DND-41 (cell line): Measurements from ENCODE around the gene JADE2.

Source experiments
- ATAC-seq: fragments of 200-7000 bp; cut with Tn5 transposase; 3 replicates; pipeline ENCODE4 v1.9.1; 2021; ENCODE audit warnings: low read depth; ENCODE audit not compliant: insufficient read depth
- DNase-seq: peaks from one replicate; pipeline ENCODE4 v3.0.0-alpha.2; 2020
- H2AFZ ChIP-seq: 2 replicates; pipeline ENCODE4 v1.6.0; 2012; ENCODE audit warnings: low read depth, low read length
- H3K27ac ChIP-seq: 2 replicates; pipeline ENCODE4 v1.5.1; 2012; ENCODE audit warnings: low read length, inconsistent platforms
- H3K27me3 ChIP-seq: fragments of 200-600 bp; sonication (generic); 2 replicates; pipeline ENCODE4 v1.6.0; 2012; ENCODE audit warnings: low read length, mild to moderate bottlenecking, inconsistent platforms; ENCODE audit not compliant: insufficient read depth, poor library complexity
- H3K36me3 ChIP-seq: 2 replicates; pipeline ENCODE4 v1.5.1; 2012; ENCODE audit warnings: low read length, inconsistent platforms; ENCODE audit not compliant: insufficient read depth
- H3K4me1 ChIP-seq: 2 replicates; pipeline ENCODE4 v1.5.1; 2012; ENCODE audit warnings: mild to moderate bottlenecking, low read length; ENCODE audit not compliant: insufficient read depth
- H3K4me2 ChIP-seq: 2 replicates; pipeline ENCODE4 v1.6.0; 2012; ENCODE audit warnings: mild to moderate bottlenecking, moderate library complexity, low read length, inconsistent platforms; ENCODE audit not compliant: insufficient read depth
- H3K4me3 ChIP-seq, 2 experiments: fragments of 200-600 bp in 1 of 2; shearing (Covaris generic) in 1 of 2; 2 replicates each; pipeline ENCODE4 v1.5.1; 2012 to 2016; ENCODE audit warnings: inconsistent platforms in 2 of 2, low read length in 2 of 2, mild to moderate bottlenecking in 2 of 2, low read depth in 1 of 2, moderate library complexity in 1 of 2
- H3K79me2 ChIP-seq: 2 replicates; pipeline ENCODE4 v1.6.0; 2012; ENCODE audit warnings: low read length, inconsistent platforms; ENCODE audit not compliant: insufficient read depth
- H3K9ac ChIP-seq: 2 replicates; pipeline ENCODE4 v1.6.0; 2012; ENCODE audit warnings: low read depth, mild to moderate bottlenecking, inconsistent platforms, low read length, moderate library complexity
- H3K9me3 ChIP-seq: 2 replicates; pipeline ENCODE4 v1.5.1; 2012; ENCODE audit warnings: low read length, moderate library complexity, mild to moderate bottlenecking, inconsistent platforms; ENCODE audit not compliant: insufficient read depth, severe bottlenecking
- H4K20me1 ChIP-seq: 2 replicates; pipeline ENCODE4 v1.6.0; 2012; ENCODE audit warnings: low read length; ENCODE audit not compliant: insufficient read depth
- CTCF ChIP-seq: IDR thresholded peaks from 2 replicates; pipeline ENCODE4 v1.5.1; 2012; ENCODE audit warnings: borderline replicate concordance, low read length, moderate library complexity, mild to moderate bottlenecking; ENCODE audit not compliant: poor library complexity, severe bottlenecking; ENCODE audit errors: extremely low read depth
- EZH2 ChIP-seq: IDR thresholded peaks from 3 replicates; pipeline ENCODE4 v1.6.1; 2012; ENCODE audit warnings: borderline replicate concordance, low read depth, mild to moderate bottlenecking, moderate library complexity, low read length, inconsistent platforms; ENCODE audit not compliant: severe bottlenecking

JADE2 gene

DNA sequence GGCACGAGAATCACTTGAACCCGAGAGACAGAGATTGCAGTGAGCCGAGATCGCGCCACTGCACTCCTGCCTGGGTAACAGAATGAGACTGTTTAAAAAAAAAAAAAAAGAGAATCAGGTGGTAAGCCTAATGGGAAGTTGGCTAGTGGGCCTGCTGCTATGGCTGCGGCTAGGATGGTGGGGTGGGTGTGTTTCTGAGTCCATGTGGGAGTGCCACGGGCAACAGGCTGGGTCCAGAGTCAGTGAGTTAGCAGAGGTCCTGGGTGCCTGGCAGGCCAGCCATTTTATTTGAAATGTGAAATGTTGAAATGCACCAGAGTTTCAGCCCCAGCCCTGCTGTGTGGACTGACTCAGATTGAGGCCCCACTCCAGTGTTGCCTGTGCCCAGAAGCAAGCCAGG is 37.8 kb downstream of the JADE2 start:
- peaks cover 97% of the 10 kb centered on the region for H3K36me3 ChIP-seq
- H3K4me3 ChIP-seq, result no peak overlapping the region
- H2AFZ ChIP-seq, result no peak overlapping the region
- H3K9me3 ChIP-seq, result no peaks in the 10 kb centered on the region
- H3K27ac ChIP-seq, result no peak overlapping the region
- peaks cover 52% of the 10 kb centered on the region for H4K20me1 ChIP-seq
- peaks cover 12% of the 10 kb centered on the region for H3K79me2 ChIP-seq
- no peak overlapping the region for H3K9ac ChIP-seq
- H3K4me1 ChIP-seq, result no peaks in the 10 kb centered on the region
- DNase-seq (no peak), ATAC-seq (no peak)
- no peaks in the 10 kb centered on the region for H3K27me3 ChIP-seq
- TF ChIP-seq EZH2 (no peak), CTCF (no peak)
- H3K4me2 ChIP-seq, result no peak overlapping the region

DNA sequence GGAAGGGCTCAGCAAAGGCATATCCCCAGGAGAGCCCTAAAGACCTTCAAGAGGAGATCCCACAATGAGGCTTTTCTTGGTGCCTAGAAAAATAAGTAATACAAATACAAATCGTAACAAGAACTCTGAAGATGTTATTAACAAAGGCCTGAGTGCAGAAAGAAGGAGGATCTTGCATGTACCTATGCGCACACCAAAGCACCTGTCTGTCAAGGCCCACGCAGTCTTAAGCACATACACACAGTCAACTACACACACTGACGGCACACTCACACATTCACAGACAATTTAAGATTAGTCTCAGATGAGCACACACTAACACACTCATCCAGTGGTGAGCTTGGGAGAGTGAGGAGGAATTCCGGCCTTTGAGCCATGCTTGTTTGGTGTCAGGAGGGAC is 38.5 kb downstream of the JADE2 start:
- Histone ChIP-seq H3K9me3 (no peaks in the 10 kb centered on the region), H3K36me3 (peaks cover 100% of the 10 kb centered on the region), H4K20me1 (peaks cover 53% of the 10 kb centered on the region), H3K27me3 (no peaks in the 10 kb centered on the region), H3K9ac (no peak overlapping the region), H3K79me2 (peaks cover 15% of the 10 kb centered on the region), H2AFZ (no peak overlapping the region), H3K4me3 (no peak overlapping the region), H3K4me1 (no peaks in the 10 kb centered on the region), H3K27ac (no peak overlapping the region), H3K4me2 (no peak overlapping the region)
- ATAC-seq, result no peak
- DNase-seq, result no peak
- TF ChIP-seq CTCF (no peak), EZH2 (no peak)

GRCh38 chr5:134564396-134564795 is 38.9 kb downstream of the JADE2 start:
- Histone ChIP-seq H2AFZ (no peak overlapping the region), H3K79me2 (peaks cover 13% of the 10 kb centered on the region), H4K20me1 (peaks cover 53% of the 10 kb centered on the region), H3K4me1 (no peaks in the 10 kb centered on the region), H3K4me3 (no peak overlapping the region), H3K9ac (no peak overlapping the region), H3K4me2 (no peak overlapping the region), H3K27me3 (no peaks in the 10 kb centered on the region), H3K9me3 (no peaks in the 10 kb centered on the region), H3K27ac (no peak overlapping the region), H3K36me3 (peaks cover 100% of the 10 kb centered on the region)
- ATAC-seq (no peak), DNase-seq (no peak)
- TF ChIP-seq EZH2 (no peak), CTCF (no peak)
